NCI-H748 (cell line): ENCODE results near the gene SOX15.

Source experiments
- DNase-seq: peaks from one replicate; lab custom pipeline; 2025; ENCODE audit not compliant: unreplicated experiment; lab: John Stamatoyannopoulos, UW

Gene SOX15

DNA sequence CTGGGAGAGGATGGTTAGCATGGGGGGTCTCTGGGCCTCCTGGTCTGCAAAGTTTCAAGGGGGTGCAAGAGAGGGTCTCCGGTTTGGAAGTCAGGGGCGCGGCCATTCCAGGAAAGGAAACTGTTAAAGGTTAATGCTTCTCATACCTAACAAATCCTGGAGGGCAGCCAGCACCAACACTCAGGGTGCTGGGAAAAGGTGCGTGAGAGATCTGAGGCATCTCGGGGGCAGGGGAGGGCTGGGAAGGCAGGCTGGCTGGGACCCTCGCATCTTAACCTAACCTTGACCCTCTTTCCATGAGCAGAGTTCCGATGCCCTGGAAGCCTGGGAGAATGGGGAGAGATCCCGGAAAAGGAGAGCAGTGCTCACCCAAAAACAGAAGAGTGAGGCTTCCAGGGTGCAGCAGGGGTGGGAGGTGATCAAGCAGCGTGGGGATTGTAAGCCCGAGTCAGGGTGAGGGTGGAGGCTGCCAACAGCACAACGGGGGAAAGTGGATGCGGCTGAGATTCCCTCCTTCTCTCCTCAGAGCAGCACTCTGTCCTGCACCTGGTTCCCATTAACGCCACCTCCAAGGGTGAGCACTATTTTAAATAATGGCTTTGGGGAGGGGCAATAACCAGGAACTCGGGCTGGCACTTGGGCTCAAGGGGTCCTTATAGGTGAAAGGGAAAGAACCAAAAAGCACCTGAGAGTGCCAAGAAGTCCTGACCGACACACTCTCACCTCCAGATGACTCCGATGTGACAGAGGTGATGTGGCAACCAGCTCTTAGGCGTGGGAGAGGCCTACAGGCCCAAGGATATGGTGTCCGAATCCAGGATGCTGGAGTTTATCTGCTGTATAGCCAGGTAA is 30.3 kb downstream of the SOX15 start:
- no peak for DNase-seq

DNA sequence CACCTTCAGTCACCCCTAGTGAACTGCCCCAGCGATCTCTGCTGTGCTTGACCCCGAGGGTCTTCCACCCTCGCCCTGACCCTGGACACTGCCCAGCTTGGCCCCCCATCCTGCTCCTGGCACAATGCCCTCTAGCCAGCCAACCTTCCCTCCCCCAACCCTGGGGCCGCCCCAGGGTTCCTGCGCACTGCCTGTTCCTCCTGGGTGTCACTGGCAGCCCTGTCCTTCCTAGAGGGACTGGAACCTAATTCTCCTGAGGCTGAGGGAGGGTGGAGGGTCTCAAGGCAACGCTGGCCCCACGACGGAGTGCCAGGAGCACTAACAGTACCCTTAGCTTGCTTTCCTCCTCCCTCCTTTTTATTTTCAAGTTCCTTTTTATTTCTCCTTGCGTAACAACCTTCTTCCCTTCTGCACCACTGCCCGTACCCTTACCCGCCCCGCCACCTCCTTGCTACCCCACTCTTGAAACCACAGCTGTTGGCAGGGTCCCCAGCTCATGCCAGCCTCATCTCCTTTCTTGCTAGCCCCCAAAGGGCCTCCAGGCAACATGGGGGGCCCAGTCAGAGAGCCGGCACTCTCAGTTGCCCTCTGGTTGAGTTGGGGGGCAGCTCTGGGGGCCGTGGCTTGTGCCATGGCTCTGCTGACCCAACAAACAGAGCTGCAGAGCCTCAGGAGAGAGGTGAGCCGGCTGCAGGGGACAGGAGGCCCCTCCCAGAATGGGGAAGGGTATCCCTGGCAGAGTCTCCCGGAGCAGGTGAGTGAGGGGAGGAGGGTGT is 31.2 kb downstream of the SOX15 start, which contains the start of gene TNFSF13:
Gene TNFSF13, plus strand, starts transcription at position 207 of the 776 bp plus-strand sequence. Its CDS starts 290 bp downstream, at position 497.
- DNase-seq: no peak

DNA sequence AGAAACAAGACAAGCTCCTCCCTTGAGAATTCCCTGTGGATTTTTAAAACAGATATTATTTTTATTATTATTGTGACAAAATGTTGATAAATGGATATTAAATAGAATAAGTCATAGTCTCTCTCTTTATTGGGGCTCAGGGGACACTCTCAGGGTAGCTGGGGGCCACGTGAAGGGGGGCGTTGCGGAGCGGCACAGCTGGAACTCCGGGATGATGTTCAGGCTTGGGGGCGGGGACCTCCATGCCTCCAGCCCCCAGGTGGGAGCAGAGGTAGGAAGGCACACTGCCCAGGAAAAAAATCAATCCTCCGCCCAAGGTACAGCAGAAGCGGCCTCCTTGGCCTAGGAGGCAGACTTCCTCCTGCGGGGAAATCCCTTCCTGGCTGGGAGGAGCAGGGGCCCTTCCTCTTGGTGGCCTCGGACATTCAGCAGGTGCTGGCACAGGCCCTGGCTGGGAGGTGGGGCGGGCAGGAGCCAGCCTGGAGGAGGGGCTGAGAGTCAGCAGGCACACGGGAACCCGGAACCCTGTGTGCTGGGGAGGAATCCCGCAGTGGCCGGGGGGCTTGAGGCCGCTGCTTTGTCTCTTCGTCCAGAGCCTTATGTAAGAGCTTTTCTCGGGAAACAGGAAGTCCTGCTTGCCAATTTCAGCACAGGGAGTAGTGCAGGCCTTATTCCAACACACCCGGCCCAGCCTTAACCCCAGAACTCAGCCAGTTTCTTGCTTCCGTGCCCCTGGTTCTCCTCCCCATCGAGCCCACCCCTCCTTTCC is 31.9 kb downstream of the SOX15 start:
- DNase-seq: no peak

DNA sequence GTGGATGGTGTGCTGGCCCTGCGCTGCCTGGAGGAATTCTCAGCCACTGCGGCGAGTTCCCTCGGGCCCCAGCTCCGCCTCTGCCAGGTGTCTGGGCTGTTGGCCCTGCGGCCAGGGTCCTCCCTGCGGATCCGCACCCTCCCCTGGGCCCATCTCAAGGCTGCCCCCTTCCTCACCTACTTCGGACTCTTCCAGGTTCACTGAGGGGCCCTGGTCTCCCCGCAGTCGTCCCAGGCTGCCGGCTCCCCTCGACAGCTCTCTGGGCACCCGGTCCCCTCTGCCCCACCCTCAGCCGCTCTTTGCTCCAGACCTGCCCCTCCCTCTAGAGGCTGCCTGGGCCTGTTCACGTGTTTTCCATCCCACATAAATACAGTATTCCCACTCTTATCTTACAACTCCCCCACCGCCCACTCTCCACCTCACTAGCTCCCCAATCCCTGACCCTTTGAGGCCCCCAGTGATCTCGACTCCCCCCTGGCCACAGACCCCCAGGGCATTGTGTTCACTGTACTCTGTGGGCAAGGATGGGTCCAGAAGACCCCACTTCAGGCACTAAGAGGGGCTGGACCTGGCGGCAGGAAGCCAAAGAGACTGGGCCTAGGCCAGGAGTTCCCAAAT is 32.6 kb downstream of the SOX15 start:
- DNase-seq: no peak

DNA sequence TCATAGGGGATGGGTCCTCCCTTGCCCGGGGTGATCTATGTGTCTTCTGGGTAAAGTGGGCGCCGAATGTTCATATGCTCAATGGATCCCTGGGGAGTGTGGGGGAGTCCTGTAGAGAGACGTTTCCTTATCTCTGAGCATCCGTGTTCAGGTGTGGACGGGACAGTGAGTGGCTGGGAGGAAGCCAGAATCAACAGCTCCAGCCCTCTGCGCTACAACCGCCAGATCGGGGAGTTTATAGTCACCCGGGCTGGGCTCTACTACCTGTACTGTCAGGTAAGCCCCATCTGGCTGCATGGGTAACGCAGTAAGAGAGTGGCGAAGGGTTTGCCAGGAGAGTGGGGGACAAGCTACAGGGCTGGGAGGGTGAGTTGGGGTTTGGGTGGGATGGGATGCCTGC is 33.3 kb downstream of the SOX15 start:
- no peak for DNase-seq

DNA sequence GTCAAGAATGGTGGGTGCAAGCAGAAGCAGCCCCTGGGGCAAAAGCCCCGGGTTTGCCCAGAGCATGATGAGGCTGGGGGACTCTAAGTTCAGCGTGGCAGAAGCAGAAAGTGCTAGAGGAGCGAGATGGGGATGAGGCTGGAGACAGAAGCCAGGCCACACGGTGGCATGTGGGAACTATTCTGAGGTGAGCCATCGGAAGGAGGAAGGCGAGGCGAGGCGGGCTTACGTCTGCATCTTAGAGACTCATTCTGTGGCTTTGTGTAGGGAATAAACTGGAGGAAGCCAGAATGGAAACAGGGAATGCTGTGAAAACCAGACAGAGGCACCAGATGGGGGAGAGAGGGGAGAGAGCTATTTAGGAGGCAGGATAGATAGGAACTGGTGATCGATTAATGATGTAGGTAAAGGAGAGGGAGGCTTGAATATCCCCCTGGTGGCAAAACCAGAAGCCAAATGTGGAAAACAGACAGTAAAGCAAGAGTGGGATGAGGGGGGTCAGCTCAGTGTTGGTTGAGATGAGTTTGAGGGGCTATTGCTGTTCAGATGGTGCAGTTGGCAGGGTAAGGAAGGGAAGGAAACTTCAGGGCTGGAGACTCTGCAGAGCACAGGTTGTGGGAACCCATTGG is 34.5 kb downstream of the SOX15 start:
- DNase-seq: no peak

DNA sequence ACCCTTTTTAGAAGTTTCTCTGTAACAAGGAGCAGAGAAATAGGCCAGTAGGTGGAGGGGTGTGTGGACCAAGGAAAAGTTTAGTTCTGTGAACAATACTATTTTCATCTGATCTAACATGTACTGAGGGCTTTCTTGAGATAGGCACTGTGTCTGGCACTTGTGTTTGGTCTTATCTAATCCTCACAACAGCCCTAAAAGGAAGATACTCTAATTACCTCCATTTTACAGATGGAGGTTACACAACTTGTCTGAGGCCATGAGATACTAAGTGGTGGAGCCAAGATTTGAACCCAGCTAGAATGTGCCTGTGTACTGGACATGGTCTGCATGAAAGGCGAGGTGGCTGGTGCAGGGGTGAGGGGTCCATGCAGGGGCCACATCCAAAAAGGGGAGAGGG is 36.5 kb downstream of the SOX15 start:
- DNase-seq: no peak

DNA sequence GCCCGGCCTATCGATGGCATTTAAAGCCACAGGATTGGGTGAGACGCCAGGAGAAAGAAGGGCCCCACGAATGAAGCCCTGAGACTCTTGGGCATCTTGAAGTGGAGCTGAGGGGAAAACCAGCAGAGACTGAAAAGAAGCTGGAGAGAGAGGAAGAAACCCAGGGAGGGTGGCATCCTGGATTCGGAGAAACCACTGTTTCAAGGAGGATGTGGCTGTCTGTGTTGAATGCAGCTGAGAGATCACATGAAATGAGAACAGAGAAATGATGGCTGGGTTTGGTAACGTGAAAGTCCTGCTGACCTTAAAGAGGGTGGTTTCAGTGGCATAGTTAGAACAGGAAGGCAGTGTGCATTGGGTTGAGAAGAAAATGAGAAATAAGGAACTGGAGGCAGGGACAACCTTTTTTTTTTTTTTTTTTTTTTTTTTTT is 37.3 kb downstream of the SOX15 start:
- DNase-seq: no peak

DNA sequence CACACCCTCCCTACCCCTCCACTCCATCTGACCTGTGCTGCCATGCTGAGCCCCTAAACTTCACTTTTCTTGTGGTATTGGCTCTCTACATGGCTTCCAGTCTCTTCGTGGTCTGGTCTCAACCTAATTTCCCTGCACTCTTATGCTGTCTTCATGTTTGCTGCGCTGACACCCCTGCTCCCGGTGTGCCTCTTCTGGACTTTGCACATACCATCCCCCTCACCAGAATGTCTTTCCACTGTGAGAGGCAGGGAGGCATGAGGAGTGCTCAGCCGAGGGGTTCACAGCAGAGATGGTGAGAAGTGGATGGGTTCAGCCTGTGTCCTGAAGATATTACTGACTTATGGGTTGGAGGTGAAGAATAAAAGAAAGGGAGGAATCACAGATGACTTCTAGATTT is 38.5 kb downstream of the SOX15 start:
- no peak for DNase-seq

DNA sequence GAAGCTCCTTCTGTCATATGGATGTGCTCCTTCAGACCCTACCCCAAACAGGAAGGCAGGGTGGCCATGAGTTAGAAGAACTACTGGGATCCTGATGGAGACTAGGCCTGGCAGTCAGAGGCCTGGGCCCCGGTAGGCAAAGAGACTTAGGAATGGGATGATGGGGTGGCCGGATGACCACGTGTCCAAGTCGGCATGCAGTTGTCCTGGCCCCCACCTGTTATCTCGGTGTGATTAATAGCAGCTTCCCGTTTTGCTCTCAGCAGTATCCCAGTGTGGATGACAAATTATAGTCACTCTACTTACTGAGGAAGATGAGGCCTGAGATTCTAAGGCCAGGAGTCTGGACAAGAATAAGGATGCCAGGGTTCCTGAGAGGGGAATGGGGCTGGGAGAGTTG is 39.5 kb downstream of the SOX15 start:
- DNase-seq: no peak

DNA sequence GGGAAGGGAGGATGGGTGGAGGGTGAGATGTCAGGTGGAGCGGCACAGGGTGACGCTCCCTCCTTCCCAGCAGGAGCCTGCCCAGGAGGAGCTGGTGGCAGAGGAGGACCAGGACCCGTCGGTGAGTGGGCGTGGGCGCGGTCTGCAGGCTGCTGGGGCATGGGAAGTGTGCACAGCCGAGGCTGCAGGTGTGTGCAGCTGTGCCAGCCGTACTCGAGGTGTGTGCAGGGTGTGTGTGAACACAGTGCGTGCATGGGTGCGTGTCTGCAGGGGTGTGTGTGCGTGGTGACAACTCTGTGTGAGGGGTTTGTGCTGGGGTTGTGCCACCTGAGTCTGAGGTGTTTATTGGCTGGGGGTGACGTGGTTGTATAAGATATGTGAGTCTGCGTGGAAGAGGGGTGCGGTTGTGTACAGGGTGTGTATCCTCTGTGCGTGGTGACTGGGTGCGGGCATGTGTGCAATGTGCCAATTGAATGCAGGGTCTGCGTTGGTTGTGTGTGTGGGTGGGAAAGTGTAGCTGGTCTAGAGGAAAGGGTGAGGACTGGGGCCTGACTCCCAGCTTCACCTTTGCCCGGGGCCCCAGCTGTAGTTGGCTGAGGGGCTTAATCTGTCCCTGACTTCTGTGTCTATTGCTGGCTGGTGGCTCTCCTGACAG is 40.4 kb downstream of the SOX15 start:
- DNase-seq: no peak

DNA sequence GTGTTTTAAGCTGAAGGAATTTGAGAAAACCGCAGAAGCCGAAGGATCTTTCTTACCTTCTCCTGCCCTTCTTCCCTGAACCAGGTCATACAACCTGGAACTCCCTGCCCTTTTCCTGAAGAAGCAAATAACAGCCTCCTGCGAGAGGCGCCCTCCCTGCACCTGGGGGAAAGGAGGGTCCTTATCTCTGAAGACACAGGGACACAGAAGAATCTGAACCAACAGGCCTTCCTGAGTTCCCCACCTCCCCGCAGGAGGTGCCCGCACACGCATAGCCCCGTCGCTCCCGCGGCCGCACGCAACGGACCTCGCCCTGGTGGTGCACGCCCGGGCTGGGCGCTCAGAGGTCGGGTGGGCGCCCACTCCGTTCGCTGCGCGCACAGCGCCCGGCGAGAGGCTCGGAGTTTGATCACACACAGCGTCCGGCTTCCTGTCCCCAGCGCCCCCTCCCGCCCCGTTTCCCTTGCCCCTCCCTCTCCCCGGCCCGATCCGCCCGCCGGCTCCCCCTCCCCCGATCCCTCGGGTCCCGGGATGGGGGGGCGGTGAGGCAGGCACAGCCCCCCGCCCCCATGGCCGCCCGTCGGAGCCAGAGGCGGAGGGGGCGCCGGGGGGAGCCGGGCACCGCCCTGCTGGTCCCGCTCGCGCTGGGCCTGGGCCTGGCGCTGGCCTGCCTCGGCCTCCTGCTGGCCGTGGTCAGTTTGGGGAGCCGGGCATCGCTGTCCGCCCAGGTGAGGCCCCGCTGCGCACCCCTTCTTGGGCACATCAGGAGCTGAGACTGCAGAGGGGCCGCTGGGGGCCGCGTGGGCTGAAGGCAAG is 41.1 kb downstream of the SOX15 start, which contains the start of gene TNFSF12:
Gene TNFSF12, plus strand, starts transcription at position 474 of the 816 bp plus-strand sequence. Its CDS starts 96 bp downstream, at position 570.
- DNase-seq: peak; percentile 44

DNA sequence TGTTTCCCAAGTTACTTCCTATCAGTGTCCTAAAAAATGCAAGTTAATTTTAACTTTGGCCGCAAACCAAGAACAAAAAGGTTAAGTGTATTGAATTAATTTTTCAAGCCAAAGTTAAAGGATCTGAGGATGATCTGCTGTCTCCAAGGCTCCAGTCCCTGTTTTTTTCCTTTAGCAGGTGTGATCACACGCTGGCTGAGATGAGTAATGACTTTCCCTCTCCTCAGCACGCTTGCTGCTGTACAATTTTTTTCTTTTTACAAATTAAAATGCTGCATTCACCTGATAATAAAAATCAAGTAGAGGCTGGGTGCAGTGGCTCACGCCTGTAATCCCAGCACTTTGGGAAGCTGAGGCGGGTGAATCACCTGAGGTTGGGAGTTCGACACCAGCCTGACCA is 45.0 kb downstream of the SOX15 start:
- no peak for DNase-seq

DNA sequence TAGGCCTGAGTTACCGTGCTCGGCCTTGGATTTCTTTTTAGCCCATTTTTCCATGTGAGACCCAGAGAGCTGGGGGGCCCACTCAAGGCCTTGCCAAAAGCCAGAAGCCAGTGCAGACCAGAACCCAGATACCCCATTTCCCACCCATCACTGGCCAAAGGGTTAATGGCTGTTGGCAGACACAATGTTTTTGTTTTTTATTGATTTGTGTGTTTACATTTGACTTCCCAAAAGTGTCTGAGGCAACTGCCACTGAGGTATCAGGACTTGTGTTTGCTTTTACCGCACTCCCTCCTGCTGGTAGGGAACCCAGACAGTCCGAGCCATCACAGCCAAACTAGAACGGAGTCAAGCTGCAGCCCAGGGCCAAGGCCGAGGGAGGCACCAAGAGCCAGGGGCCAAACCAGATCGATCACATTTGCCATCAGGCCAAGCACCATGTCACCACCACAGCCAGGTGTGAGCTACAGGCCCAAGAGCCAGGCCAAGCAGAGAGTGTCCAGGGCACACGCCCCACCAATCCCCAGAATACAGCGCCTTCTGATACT is 48.7 kb downstream of the SOX15 start:
- no peak for DNase-seq

DNA sequence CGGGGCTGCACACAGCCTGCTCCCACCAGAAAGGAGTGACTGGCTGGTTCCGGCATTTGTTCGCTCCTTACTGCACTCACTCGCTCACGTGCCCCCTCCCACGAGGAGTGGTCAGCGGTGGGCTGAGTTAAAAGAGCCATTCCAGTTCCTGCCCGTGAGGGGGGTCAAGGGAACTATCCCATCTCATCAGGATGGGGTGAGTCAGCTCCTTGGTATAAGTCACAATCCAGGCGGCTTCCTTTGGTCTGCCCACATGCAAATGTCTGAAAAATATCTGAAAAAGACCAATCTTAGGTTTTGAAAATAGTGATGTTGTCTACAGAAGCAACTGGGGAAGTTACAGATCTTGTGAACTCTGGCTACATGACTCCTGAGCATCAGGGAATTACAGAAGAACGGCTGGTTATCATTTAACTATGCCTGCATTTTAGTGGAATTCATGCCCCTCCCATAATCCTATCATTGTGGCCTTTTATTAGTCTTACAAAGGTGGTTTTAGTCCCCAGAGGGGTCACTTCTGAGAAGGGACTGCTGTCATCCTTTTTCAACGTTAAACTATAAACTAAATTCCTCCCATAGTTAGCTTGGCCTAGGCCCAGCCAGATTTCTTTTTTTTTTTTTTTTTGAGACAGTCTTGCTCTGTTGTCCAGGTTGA is 50.9 kb downstream of the SOX15 start:
- DNase-seq: no peak
